ENCODE data around the gene FAM83E.
A peak's percentile ranks its signal among the peaks of the same experiment; 100 is the strongest.
"Not testable (repeated sequence)": the region's sequence is repeated elsewhere in the genome, so short reads cannot be mapped to it uniquely, and the experiment has no call there.

The FAM83E gene

GRCh38 chr19:48614436-48615230, at the start of gene FAM83E:
FAM83E (minus strand) TSS chr19:48615076; CDS start chr19:48613372, 1,704 bp downstream.
- no peak for DNase-seq

GRCh38 chr19:48664476-48664875, 49.6 kb upstream of the FAM83E start:
- no peak for DNase-seq

GRCh38 chr19:48663667-48664066, 48.8 kb upstream of the FAM83E start:
- no peak for DNase-seq

- DNase-seq = no peak
Observed at GRCh38 chr19:48661711-48662090, 46.8 kb upstream of the FAM83E start.

- peak in 12 of 14 donors; percentile 35 to 82 (median 64) for DNase-seq
Observed at GRCh38 chr19:48660852-48661710, 46.2 kb upstream of the FAM83E start.

GRCh38 chr19:48659768-48660167, 44.9 kb upstream of the FAM83E start:
- no peak for DNase-seq

- no peak for DNase-seq
Observed at GRCh38 chr19:48658483-48658882, 43.6 kb upstream of the FAM83E start.

- DNase-seq = not testable (repeated sequence)
Observed at GRCh38 chr19:48657828-48658227, 43.0 kb upstream of the FAM83E start.

- DNase-seq = no peak
Observed at GRCh38 chr19:48656840-48657474, 42.1 kb upstream of the FAM83E start.

GRCh38 chr19:48654299-48655059, 39.6 kb upstream of the FAM83E start:
- DNase-seq = no peak

GRCh38 chr19:48651683-48652048, 36.8 kb upstream of the FAM83E start:
- DNase-seq = no peak

- DNase-seq = no peak
Observed at GRCh38 chr19:48650974-48651682, 36.3 kb upstream of the FAM83E start.

GRCh38 chr19:48648134-48648533, 33.3 kb upstream of the FAM83E start:
- DNase-seq = peak in 1 of 14 donors; percentile 80

GRCh38 chr19:48646722-48647216, 31.9 kb upstream of the FAM83E start:
- DNase-seq = no peak

GRCh38 chr19:48646001-48646721, 31.3 kb upstream of the FAM83E start, which contains the start of gene CA11:
CA11 (minus strand) TSS chr19:48646187; CDS start chr19:48645632, 555 bp downstream.
- DNase-seq = peak; percentile 66 to 97 (median 92)

- DNase-seq = peak in 5 of 14 donors; percentile 54 to 74 (median 56)
Observed at GRCh38 chr19:48645620-48646000, 30.7 kb upstream of the FAM83E start.

GRCh38 chr19:48644839-48645619, 30.2 kb upstream of the FAM83E start:
- DNase-seq = peak in 12 of 14 donors; percentile 49 to 82 (median 66)

GRCh38 chr19:48644355-48644754, 29.5 kb upstream of the FAM83E start:
- peak in 1 of 14 donors; percentile 36 for DNase-seq

GRCh38 chr19:48642862-48643261, 28.0 kb upstream of the FAM83E start:
- no peak for DNase-seq

- no peak for DNase-seq
Observed at GRCh38 chr19:48641850-48642249, 27.0 kb upstream of the FAM83E start.
